NCI-H446 (cell line): Measurements from ENCODE around the gene SIL1.
A peak's percentile ranks its signal among the peaks of the same experiment; 100 is the strongest.
"Not testable (repeated sequence)": the region's sequence is repeated elsewhere in the genome, so short reads cannot be mapped to it uniquely, and the experiment has no call there.

ENCODE experiments used
- DNase-seq, 2 experiments: peaks; one replicate each; lab custom pipeline; 2025; lab: John Stamatoyannopoulos, UW

Gene SIL1

GRCh38 chr5:139108063-139108824 lies 89.9 kb downstream of the SIL1 start:
- DNase-seq = peak in 1 of 2 experiments; percentile 41

- peak; percentile 90 to 92 for DNase-seq
These were observed 92.5 kb downstream of the SIL1 start for GRCh38 chr5:139105621-139106071.

- peak; percentile 88 to 94 for DNase-seq
These were observed 93.4 kb downstream of the SIL1 start for GRCh38 chr5:139104577-139105276.

GRCh38 chr5:139103762-139104161 lies 94.4 kb downstream of the SIL1 start:
- no peak for DNase-seq

GRCh38 chr5:139100825-139101224 lies 97.3 kb downstream of the SIL1 start:
- DNase-seq = no peak

- no peak for DNase-seq
These were observed 103.7 kb downstream of the SIL1 start for GRCh38 chr5:139094154-139095131.

GRCh38 chr5:139092741-139093343 lies 105.3 kb downstream of the SIL1 start:
- no peak for DNase-seq

- peak in 1 of 2 experiments; percentile 14 for DNase-seq
These were observed 106.6 kb downstream of the SIL1 start for GRCh38 chr5:139091439-139092156.

GRCh38 chr5:139090581-139090980 lies 107.6 kb downstream of the SIL1 start:
- DNase-seq = no peak

GRCh38 chr5:139088024-139088423 lies 110.1 kb downstream of the SIL1 start:
- no peak for DNase-seq

GRCh38 chr5:139082813-139083498 lies 115.2 kb downstream of the SIL1 start:
- peak; percentile 70 to 88 for DNase-seq

GRCh38 chr5:139079991-139080610 lies 118.1 kb downstream of the SIL1 start:
- DNase-seq = peak in 1 of 2 experiments; percentile 7

- no peak for DNase-seq
These were observed 118.8 kb downstream of the SIL1 start for GRCh38 chr5:139079225-139079990.

GRCh38 chr5:139078345-139078744 lies 119.8 kb downstream of the SIL1 start:
- no peak for DNase-seq

GRCh38 chr5:139077899-139078298 lies 120.3 kb downstream of the SIL1 start:
- DNase-seq = no peak

GRCh38 chr5:139076111-139076510 lies 122.1 kb downstream of the SIL1 start:
- no peak for DNase-seq

GRCh38 chr5:139075066-139076050 lies 122.8 kb downstream of the SIL1 start:
- no peak for DNase-seq

- DNase-seq = not testable (repeated sequence)
These were observed 124.2 kb downstream of the SIL1 start for GRCh38 chr5:139073956-139074355.
